K562 (cell line): Measurements from ENCODE around the gene COL1A1. TPM values are rescaled to one million over a fixed set of nuclear protein-coding genes. Genes with fewer than 3 reads are reported as not detected.

Source experiments
- ATAC-seq: fragments of 200-7000 bp; cut with Tn5 transposase; 3 replicates; pipeline ENCODE4 v1.9.1; 2020; ENCODE audit warnings: moderate library complexity
- BruUV-seq: library from RNA; stranded (reverse); fragments of 400-500 nt; replicated peaks from 2 replicates; lab custom pipeline; 2021; lab: Mats Ljungman, UMichigan
- CTCF ChIA-PET: fragments of 300-600 bp; formaldehyde crosslinking; extraction: SDS; loops from one replicate; lab custom pipeline; 2021; ENCODE audit warnings: low intra/inter-chr PET ratio; lab: Yijun Ruan, JAX
- POLR2A ChIA-PET: fragments of 300-600, 350-650 bp; sonication (Branson Sonifier 250); formaldehyde crosslinking; extraction: SDS; loops from one replicate; lab custom pipeline; 2021; ENCODE audit warnings: antibody characterized with exemption, inconsistent platforms; lab: Yijun Ruan, JAX
- DNase-seq, 4 experiments: peaks; one replicate each; pipeline versions ENCODE4 v3.0.0 to v3.0.0-alpha.2; 2011 to 2018; ENCODE audit warnings: low spot score in 3 of 4, mixed read lengths in 3 of 4; ENCODE audit errors: extremely low read depth in 1 of 4
- FAIRE-seq: peaks from 2 replicates; lab custom pipeline; 2011; peaks lifted over from hg19 to GRCh38; lab: Jason Lieb, UNC
- H2AFZ ChIP-seq: 2 replicates; pipeline ENCODE4 v1.6.0; 2011; ENCODE audit warnings: low read depth, low read length, control low read depth, inconsistent platforms
- H3K27ac ChIP-seq: fragments of 200-600 bp; 3 replicates; pipeline ENCODE4 v1.8.0; 2011; ENCODE audit warnings: low read depth, mild to moderate bottlenecking, control low read depth, inconsistent platforms, low read length, moderate library complexity, mixed read lengths; ENCODE audit errors: extremely low read depth
- H3K27me3 ChIP-seq, 2 experiments: fragments of 300-600 bp in 1 of 2; 2 replicates in 1 of 2; 3 replicates in 1 of 2; pipeline versions ENCODE4 v1.6.0 to v1.8.0; 2011; ENCODE audit warnings: inconsistent platforms in 2 of 2, low read length in 2 of 2, mild to moderate bottlenecking in 1 of 2, mixed read lengths in 1 of 2, moderate library complexity in 1 of 2; ENCODE audit not compliant: control insufficient read depth in 2 of 2, insufficient read depth in 2 of 2
- H3K36me3 ChIP-seq: fragments of 300-600 bp; 3 replicates; pipeline ENCODE4 v1.8.0; 2011; ENCODE audit warnings: mild to moderate bottlenecking, low read length, inconsistent platforms; ENCODE audit not compliant: control insufficient read depth, insufficient read depth
- H3K4me1 ChIP-seq, 2 experiments: fragments of 200-600 bp in 1 of 2; replicated peaks in 1 of 2; 2 replicates in 1 of 2; 3 replicates in 1 of 2; pipeline versions ENCODE4 v1.5.1 to v1.8.0; 2011; ENCODE audit warnings: inconsistent platforms in 2 of 2, low read length in 2 of 2, mild to moderate bottlenecking in 1 of 2, mixed read lengths in 1 of 2, moderate library complexity in 1 of 2; ENCODE audit not compliant: control insufficient read depth in 2 of 2, insufficient read depth in 2 of 2
- H3K4me2 ChIP-seq: 2 replicates; pipeline ENCODE4 v1.6.1; 2011; ENCODE audit warnings: low read length, control low read depth, inconsistent platforms, mixed read lengths; ENCODE audit not compliant: insufficient read depth
- H3K4me3 ChIP-seq: fragments of 200-600 bp; sonication (generic), shearing (Covaris generic); 2 replicates; pipeline ENCODE4 v1.5.1; 2016; ENCODE audit warnings: control low read depth, inconsistent platforms
- H3K79me2 ChIP-seq: fragments of 200-600 bp; 3 replicates; pipeline ENCODE4 v1.8.0; 2011; ENCODE audit warnings: low read length, inconsistent platforms; ENCODE audit not compliant: control insufficient read depth, insufficient read depth
- H3K9ac ChIP-seq, 2 experiments: 2 replicates each; pipeline versions ENCODE4 v1.6.0 to v1.6.1; 2011; ENCODE audit warnings: low read depth in 2 of 2, low read length in 2 of 2, control low read depth in 1 of 2, inconsistent platforms in 1 of 2, mild to moderate bottlenecking in 1 of 2, mixed read lengths in 1 of 2; ENCODE audit not compliant: insufficient read depth in 1 of 2
- H3K9me1 ChIP-seq: one replicate; pipeline ENCODE4 v1.6.0; 2011; ENCODE audit warnings: inconsistent platforms, mild to moderate bottlenecking, low read length, moderate library complexity; ENCODE audit not compliant: control insufficient read depth, insufficient read depth
- H3K9me3 ChIP-seq: replicated peaks from 2 replicates; pipeline ENCODE4 v1.5.1; 2011; ENCODE audit warnings: low read depth, low read length, inconsistent platforms; ENCODE audit not compliant: control insufficient read depth, insufficient read depth
- H4K20me1 ChIP-seq: replicated peaks from 2 replicates; pipeline ENCODE4 v1.6.1; 2011; ENCODE audit warnings: low read length, inconsistent platforms, mixed read lengths; ENCODE audit not compliant: control insufficient read depth, insufficient read depth
- CREB3L1 ChIP-seq: fragments of 450-650 bp; IDR thresholded peaks from 2 replicates; pipeline ENCODE4 v1.6.1; 2014; ENCODE audit warnings: low read depth, mild to moderate bottlenecking, moderate library complexity, borderline replicate concordance
- ETS2 ChIP-seq: IDR thresholded peaks from 2 replicates; pipeline ENCODE4 v1.6.1; 2016; ENCODE audit warnings: borderline replicate concordance, missing genetic modification characterization, mild to moderate bottlenecking, moderate library complexity, missing compliant biosample characterization; ENCODE audit not compliant: poor library complexity, severe bottlenecking
- KAT2B ChIP-seq: IDR thresholded peaks from one replicate; pipeline ENCODE4 v1.6.1; 2012; ENCODE audit warnings: low read depth, mild to moderate bottlenecking, control low read depth, inconsistent platforms, low read length, moderate library complexity
- NR0B1 ChIP-seq: fragments of 450-650 bp; IDR thresholded peaks from one replicate; pipeline ENCODE4 v1.6.1; 2018; ENCODE audit warnings: mild to moderate bottlenecking, moderate library complexity; ENCODE audit not compliant: partially characterized antibody
- SIRT6 ChIP-seq: IDR thresholded peaks from one replicate; pipeline ENCODE4 v1.6.1; 2012; ENCODE audit warnings: low read depth, mild to moderate bottlenecking, control low read depth, inconsistent platforms, low read length, moderate library complexity
- WGBS: fragments of 100-300 bp; shearing (Covaris generic); methylation state at CpG from one replicate; pipeline ENCODE4 v1.1.6; 2016; ENCODE audit warnings: low coverage, mixed read lengths; ENCODE audit not compliant: insufficient coverage; ENCODE audit errors: missing lambda C conversion rate; 5-methylcytosine and 5-hydroxymethylcytosine counted together
- in situ Hi-C: fragments of 300-500 bp; cut with MboI; formaldehyde crosslinking; loops from 4 replicates; pipeline ENCODE4 v1.15.0; 2018; ENCODE audit warnings: inconsistent platforms, mixed read lengths
- intact Hi-C: fragments of 100-400 bp; cut with micrococcal nuclease; formaldehyde crosslinking; loops from 2 replicates; pipeline ENCODE4 v1.14.2; 2022
- polyA plus RNA-seq, 8 experiments: library from polyadenylated mRNA; depleted of rRNA in 4 of 8; stranded (reverse) in 5 of 8; unstranded in 3 of 8; fragments of >200 nt; fragmentation: Nextera tagmentation in 2 of 8; fragmentation: Illumina TruSeq in 1 of 8; extraction: Ambion mirVana in 2 of 8; extraction: Trizol in 1 of 8; gene quantifications; 2 replicates each; pipeline versions ENCODE4 v1.2.1 to v1.2.3, GENCODE V29; 2011 to 2014; ENCODE audit warnings: inconsistent platforms in 1 of 8, missing spikeins in 1 of 8
- total RNA-seq, 7 experiments: library from RNA; depleted of rRNA in 6 of 7; stranded (reverse); fragments of >200 nt in 6 of 7; fragmentation: Illumina TruSeq in 2 of 7; extraction: Trizol in 2 of 7; gene quantifications; 2 replicates each; pipeline versions ENCODE4 v1.2.1 to v1.2.3, GENCODE V29; 2011 to 2021; ENCODE audit warnings: low replicate concordance in 1 of 7

The COL1A1 gene
- total and polyA plus RNA-seq, 9 of the 15 experiments (the other 6 are each of a cell fraction or from before 2014, with no cell fraction given) = 0.04 to 3.4 (median 0.18) TPM

GRCh38 chr17:50220811-50221210, 19.4 kb upstream of the COL1A1 start:
- POLR2A ChIA-PET = interaction anchor here (0.7 to 2.7 kb wide), 5 partner anchors 9 to 189 kb away, joined by 3 to 13 read pairs (median 3); no protein-coding TSS in a partner anchor

More at GRCh38 chr17:50220811-50221210, 19.4 kb upstream of the COL1A1 start:
- peaks cover 2 to 18% of the 10 kb centered on the region in 2 experiments; a peak in 4 of 5 replicates for H3K27me3 ChIP-seq
- TF ChIP-seq KAT2B (no peak), SIRT6 (no peak), NR0B1 (no peak), ETS2 (tag) (no peak), CREB3L1 (no peak)
- TF ChIP-seq, all 486 proteins: peak for 0
- DNase-seq (no peak), ATAC-seq (no peak), FAIRE-seq (no peak)
- Histone ChIP-seq H3K79me2 (no peaks in the 10 kb centered on the region), H3K36me3 (no peaks in the 10 kb centered on the region), H3K4me1 (peaks cover 0 to 7% of the 10 kb centered on the region in 2 experiments; a peak in 1 of 5 replicates), H3K9me3 (peaks cover 3% of the 10 kb centered on the region; the same call in 1 of the 2 replicates), H2AFZ (no peak overlapping the region), H3K27ac (no peak overlapping the region), H4K20me1 (no peaks in the 10 kb centered on the region), H3K4me3 (no peak overlapping the region), H3K9me1 (no peaks in the 10 kb centered on the region), H3K9ac (peak overlapping the region in 1 of 2 experiments; percentile 65; a peak in 1 of 4 replicates), H3K4me2 (no peak overlapping the region)
- WGBS = 15% methylated on average over 7 of the region's 15 CpGs
- no TSS peak for BruUV-seq
- in situ Hi-C loops (no loop called here), intact Hi-C loops (no loop called here)
- CTCF ChIA-PET = no interaction called here
